GM12891 (cell line): ENCODE data around the gene GRM7.

Source experiments
- DNase-seq: peaks from one replicate; pipeline ENCODE4 v3.0.0; 2011; ENCODE audit warnings: low spot score; ENCODE audit not compliant: insufficient read length
- FAIRE-seq: peaks from 2 replicates; lab custom pipeline; 2011; peaks lifted over from hg19 to GRCh38; lab: Jason Lieb, UNC
- PAX5 ChIP-seq: IDR thresholded peaks from 2 replicates; pipeline ENCODE4 v1.6.1; 2011; ENCODE audit warnings: low read length, moderate library complexity, mild to moderate bottlenecking; ENCODE audit not compliant: insufficient read depth, severe bottlenecking
- POLR2A ChIP-seq: IDR thresholded peaks from 2 replicates; pipeline ENCODE4 v1.6.1; 2011; ENCODE audit warnings: low read depth, low read length, control low read depth
- POLR2AphosphoS5 ChIP-seq: IDR thresholded peaks from 2 replicates; pipeline ENCODE4 v1.6.1; 2011; ENCODE audit warnings: low read depth, low read length, control low read depth
- POU2F2 ChIP-seq: IDR thresholded peaks from 2 replicates; pipeline ENCODE4 v1.6.1; 2011; ENCODE audit warnings: low read depth, mild to moderate bottlenecking, control low read depth, low read length, moderate library complexity
- SPI1 ChIP-seq: IDR thresholded peaks from 2 replicates; pipeline ENCODE4 v1.6.1; 2011; ENCODE audit warnings: low read depth, low read length, control low read depth
- TAF1 ChIP-seq: IDR thresholded peaks from 2 replicates; pipeline ENCODE4 v1.6.1; 2011; ENCODE audit warnings: low read depth, low read length, control low read depth

GRM7 gene

DNA sequence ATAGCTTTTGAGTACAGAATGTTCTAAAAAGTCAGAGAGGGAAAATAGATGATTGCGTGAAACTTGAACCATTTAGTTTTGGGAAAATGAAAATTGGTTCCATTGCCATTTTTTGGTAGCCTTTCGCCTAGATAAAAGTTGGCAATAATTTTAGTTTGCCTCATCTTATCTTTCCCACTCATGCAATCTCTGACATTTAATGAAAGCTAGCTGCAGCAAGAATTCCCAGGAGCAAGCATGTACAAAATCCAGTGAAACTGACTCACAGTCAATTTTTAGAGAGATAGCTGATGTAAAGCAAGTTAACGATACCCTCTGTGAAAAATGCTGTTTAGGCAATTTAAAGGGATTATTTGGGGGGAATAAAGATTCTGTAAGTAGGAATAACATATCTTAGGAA lies 797.4 kb downstream of the GRM7 start:
- no peak for DNase-seq
- no peak for TF ChIP-seq POU2F2
- TF ChIP-seq TAF1 = no peak
- TF ChIP-seq PAX5 = no peak
- no peak for TF ChIP-seq POLR2AphosphoS5
- TF ChIP-seq SPI1 = no peak
- no peak for TF ChIP-seq POLR2A
- FAIRE-seq = no peak

DNA sequence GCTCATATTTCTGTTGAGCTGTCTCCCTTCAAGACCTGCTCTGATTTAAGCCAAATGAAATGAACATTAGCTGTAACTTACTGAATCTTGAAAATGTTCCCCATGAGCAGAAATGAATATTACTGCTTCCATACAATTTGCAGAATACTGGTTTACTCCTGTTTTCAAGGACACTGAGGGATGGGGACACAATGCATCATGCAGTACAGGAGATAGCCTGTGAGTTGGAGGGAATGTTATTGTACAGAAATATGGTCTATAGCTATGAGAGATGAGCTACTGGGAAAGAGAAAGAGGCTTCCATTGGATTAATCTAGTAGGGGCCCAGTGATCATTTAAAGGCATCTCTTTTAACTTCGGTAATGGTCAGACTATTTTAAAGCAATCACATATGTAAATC lies 798.2 kb downstream of the GRM7 start:
- FAIRE-seq (no peak), DNase-seq (no peak)
- TF ChIP-seq PAX5 (no peak), TAF1 (no peak), POLR2AphosphoS5 (no peak), POLR2A (no peak), POU2F2 (no peak), SPI1 (no peak)

DNA sequence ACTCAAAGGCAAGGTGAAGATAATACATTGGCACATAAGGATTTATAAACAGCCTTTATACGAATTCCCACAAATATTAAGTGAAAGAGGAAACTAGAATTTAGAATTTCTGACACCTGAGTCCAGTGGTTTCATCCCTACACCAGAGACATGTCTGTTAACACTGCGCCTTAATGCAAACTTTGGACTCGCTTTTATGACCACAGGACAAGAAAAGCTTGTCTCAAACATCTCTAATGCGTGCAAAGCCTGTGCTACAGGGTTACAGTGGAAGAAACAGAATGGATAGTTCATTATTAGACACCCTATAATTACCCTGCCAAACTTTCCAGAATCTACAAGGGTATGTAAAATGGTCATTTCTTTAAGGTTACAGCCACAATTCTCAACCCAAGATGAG lies 802.9 kb downstream of the GRM7 start:
- DNase-seq (no peak), FAIRE-seq (no peak)
- TF ChIP-seq TAF1 = no peak
- no peak for TF ChIP-seq POLR2A
- no peak for TF ChIP-seq SPI1
- TF ChIP-seq PAX5 = no peak
- no peak for TF ChIP-seq POLR2AphosphoS5
- no peak for TF ChIP-seq POU2F2

DNA sequence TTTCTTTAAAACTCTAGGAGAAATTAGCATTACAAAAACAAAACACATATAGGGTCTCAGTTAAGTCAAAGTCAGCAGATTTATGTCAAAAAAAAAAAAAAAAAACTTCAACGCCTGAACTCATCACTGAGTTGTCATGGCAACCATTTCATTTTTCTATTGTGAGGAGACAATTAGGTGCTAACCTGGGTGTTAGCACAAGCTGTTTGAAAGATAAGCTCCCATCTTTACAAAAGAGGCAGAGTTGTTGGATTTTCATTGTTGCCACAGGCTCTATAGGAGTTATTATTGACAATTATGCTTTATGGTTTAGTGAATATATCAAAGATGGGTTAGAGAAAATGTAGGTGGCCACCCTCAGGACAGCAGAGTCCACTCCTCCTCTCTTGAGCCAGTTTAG lies 806.9 kb downstream of the GRM7 start:
- TF ChIP-seq POU2F2 = no peak
- no peak for TF ChIP-seq TAF1
- TF ChIP-seq PAX5 = no peak
- no peak for TF ChIP-seq POLR2AphosphoS5
- TF ChIP-seq SPI1 = no peak
- TF ChIP-seq POLR2A = no peak
- FAIRE-seq (no peak), DNase-seq (no peak)

DNA sequence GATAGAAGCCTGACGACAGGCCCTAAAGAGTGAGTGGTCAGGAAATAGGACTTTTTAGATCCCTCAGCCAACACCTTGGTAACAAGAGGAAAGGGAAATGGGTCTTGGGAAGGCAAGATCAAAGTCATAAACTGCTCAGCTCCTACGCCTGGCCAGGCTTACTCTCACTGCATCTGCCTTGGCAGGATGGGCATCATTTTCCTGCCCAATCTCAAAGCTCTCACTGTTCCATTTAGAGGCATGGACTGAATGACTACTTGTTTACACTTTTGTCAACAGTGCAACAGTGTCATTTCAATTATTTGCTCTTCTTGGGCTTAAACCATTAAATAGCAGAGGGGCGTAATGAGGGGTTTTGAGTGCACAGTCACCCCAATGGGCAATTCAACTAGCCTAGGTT lies 808.7 kb downstream of the GRM7 start:
- FAIRE-seq (no peak), DNase-seq (no peak)
- TF ChIP-seq SPI1 (no peak), POLR2AphosphoS5 (no peak), PAX5 (no peak)

DNA sequence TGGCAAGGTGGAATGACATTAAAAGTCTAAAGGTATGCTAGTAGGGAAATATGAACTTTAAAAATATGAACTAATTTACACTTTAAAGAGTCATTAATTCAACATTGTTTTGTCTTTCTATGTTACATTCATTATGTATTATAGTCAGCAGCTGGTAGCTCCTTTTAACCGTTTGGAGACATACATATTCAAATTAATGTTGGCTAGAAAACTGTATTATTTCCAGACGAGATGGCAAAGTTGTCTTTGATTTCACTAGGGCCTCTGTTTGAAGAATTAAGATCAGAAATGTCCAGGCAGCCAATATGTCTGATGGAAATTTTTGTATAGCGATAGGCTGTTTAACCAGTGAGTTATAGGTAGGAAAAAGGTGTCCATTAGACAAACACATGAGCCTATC lies 817.6 kb downstream of the GRM7 start:
- TF ChIP-seq TAF1 = no peak
- TF ChIP-seq POLR2A = no peak
- TF ChIP-seq PAX5 = no peak
- TF ChIP-seq POLR2AphosphoS5 = no peak
- no peak for TF ChIP-seq POU2F2
- no peak for TF ChIP-seq SPI1
- FAIRE-seq (no peak), DNase-seq (no peak)

DNA sequence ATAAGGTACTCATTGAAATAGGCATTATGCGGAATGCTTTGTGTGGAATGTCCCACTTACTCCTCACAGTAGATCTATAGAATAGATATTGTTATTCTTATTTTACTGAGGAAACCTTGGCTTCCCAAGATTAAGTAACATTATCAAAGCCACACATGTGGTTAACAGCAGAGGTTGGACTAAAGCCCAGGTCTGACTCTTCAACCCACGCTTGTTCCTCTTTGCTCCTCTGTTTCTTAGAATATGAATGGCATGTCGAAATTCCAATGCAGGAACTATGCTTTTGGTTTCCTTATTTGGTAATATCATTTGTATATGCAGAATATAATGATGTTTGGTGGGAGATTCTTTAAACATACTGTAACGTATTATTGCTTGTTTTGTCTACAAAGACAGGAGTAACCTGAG lies 821.9 kb downstream of the GRM7 start:
- FAIRE-seq (no peak), DNase-seq (no peak)
- TF ChIP-seq POLR2A = no peak
- no peak for TF ChIP-seq SPI1
- TF ChIP-seq PAX5 = no peak
- TF ChIP-seq POLR2AphosphoS5 = no peak
- TF ChIP-seq TAF1 = no peak
- TF ChIP-seq POU2F2 = no peak

DNA sequence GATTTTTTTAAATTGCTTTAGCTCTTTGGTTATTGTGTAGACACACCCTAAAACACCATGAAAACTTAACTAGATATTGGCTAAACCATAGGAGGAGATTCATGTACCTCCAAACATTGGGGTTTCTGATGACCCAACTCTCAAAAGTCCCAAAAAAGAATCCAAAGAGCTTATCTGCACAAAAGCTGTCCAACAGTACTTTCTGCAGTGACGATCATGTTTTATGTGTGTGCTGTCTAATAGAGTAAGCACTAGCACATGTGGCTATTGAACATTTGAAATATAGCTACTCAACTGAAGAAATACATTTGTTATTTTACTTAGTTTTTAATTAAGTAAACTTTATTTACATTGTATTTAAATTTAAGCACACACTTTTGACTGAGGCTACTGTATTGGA lies 822.5 kb downstream of the GRM7 start:
- TF ChIP-seq POLR2AphosphoS5 = no peak
- no peak for TF ChIP-seq POU2F2
- TF ChIP-seq PAX5 = no peak
- TF ChIP-seq POLR2A = no peak
- no peak for TF ChIP-seq TAF1
- no peak for TF ChIP-seq SPI1
- DNase-seq = no peak
- no peak for FAIRE-seq

DNA sequence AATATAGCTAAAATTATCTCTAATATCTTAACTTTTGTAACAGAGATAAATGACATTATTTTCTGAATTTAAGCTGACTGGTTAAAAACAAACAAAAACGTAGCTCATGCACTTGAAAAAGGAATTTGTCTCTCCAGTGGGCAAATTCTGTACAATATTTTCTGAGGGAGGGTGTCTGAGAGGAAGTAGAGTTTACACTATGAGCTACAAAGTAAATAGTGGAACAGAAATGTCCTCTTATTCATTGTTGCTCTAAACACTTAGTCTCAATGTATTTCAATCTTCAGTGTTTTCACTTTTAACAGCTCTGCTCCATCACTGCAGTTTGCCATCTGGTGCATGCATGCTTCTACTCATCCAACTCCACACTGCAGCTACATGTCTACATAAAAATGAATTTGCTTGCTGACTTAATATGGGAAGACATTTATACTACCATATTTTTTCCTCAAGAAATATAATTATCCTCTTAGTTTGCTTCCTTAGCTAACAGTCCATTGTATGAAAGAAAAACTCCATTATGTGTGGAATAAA lies 823.3 kb downstream of the GRM7 start:
- TF ChIP-seq PAX5 (no peak), SPI1 (no peak)
- no peak for DNase-seq
- FAIRE-seq = no peak

DNA sequence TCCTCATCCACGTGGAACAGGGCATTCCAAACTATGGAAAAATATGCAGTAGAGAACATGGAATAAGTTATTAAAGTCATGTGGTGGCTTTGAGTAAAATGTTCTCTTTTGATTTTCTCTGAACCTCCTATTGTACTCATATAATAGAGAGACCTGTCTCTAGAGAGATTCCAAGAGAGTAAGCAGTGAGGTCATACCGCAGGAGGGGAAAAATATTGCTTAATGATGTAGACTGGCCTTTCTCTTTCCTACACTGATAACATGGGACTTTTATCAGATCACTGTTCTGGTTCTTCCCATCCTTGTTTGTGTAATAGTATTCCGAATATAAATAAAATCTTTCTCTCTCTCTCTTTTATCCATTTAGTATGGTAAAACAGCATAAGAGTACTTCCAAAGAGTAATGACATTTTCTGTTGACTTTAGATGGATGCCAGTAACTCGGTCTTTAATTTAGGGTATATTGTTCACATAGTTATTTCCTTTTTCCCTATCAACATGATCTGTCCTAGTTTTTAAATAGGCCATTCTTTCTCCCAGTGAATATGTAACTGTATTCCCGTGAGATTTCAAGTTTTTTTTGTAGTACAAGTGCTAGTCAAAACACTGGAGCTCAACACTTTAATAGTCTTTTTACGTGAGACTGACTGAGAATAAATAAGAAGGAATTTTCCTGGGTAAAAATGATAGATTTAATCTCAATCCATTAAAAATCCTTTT lies 826.7 kb downstream of the GRM7 start:
- FAIRE-seq = no peak
- TF ChIP-seq POU2F2 (no peak), POLR2A (no peak), SPI1 (no peak), POLR2AphosphoS5 (no peak), PAX5 (no peak), TAF1 (no peak)
- no peak for DNase-seq
